Middle frontal gyrus (tissue), 1 donor: ENCODE data around the gene C20orf204.

Source experiments
- DNase-seq: peaks from one replicate; pipeline ENCODE4 v3.0.0-alpha.2; 2015; ENCODE audit warnings: low spot score; ENCODE audit errors: extremely low spot score

Gene C20orf204

DNA sequence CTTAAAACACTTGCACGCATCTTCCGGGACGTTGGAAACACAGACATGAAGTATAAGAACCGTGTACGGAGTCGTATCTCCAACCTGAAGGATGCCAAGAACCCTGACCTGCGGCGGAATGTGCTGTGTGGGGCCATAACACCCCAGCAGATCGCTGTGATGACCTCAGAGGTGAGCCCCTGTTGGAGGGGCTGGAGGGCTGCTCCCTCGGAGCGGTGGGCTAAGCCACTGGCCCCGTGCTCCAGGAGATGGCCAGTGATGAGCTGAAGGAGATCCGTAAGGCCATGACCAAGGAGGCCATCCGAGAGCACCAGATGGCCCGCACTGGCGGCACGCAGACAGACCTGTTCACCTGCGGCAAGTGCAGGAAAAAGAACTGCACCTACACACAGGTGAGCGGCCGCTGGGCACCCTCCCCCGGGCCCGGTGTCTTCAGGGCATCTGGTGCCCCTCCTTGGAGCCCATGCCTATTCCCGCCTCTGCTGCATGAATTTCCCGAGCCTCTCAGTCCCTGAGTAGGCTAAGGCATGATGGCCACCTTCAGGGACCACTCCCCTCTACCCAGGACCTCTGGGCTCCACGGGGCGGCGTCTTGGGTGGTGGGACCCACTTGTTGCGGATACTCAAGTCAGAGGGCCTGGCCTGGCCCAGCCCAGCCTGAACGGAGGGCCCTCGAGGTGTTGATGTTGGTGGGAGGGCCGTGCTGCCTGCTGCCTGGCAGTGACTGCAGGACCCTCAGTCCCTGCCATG lies 34.4 kb downstream of the C20orf204 start:
- DNase-seq = no peak

DNA sequence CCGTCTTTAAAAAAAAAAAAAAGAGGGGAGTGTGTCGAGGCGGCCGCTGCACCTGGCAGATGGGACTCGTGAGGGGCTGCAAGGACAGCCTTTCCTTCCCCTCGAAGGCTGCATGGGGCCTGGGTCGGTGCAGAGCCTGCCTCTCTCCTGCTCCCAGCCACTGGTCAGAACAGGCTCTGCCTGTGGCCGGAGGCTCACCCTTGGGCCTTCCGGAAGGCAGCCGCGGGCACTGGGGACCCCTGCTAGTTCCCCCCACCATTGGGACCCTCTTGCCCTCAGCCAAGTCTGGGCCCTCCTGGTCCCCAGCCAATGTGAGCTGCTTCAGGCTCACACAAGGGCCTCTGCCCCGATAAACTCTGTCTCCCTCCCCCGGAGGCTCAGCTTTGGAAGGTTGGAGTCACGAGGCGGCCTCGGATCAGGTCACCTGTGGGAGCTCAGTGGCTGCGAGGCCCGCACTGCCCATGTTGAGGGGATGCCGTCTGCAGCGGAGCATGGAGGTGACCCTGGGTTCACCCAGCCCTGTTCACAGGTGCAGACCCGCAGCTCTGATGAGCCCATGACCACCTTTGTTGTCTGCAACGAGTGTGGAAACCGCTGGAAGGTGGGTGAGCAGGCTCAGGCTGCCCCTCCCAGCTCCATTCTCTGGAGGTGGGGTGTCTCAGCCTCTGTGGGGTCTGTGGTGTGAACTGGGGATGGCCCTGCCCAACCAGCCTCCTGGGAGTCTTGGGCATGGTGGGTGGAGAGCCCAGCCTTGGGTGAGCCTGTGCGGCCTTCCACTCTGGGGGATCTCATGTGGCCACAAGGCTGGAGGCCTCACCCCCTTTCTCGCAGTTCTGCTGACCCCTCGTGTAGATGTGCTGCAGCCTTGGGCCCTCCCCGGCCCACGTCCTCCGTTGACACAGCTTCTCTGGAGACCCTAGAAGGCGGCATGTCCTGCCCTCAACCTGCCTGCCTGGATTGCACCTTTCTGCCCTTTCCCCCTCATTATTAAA lies 35.7 kb downstream of the C20orf204 start:
- no peak for DNase-seq

DNA sequence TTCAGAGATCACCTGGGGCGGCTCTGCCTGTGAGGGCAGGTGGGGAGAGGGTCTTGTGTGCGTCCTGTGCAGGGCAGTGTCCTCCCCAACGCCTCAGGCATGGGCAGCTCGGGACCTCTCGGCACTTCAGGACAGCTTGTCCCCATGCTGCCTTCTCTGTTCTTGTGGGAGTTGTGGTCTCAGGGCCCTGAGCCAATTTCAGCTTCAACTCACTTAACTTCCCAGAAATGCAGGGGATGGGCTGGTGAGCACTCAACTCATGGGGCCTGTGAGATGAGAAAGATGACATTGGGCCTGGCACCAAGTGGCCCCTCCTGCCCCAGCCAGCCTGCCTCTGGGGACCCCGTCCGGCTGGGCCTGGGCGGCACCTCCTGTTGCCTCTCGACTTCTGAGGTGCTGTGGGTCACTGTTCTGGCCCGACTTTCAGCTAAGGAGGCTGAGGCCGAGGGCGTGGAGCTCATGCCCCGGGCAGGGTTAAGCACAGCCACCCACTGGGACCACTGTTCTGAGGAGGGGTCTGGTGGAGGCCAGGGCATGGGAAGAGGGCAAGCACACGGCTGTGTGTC lies 36.6 kb downstream of the C20orf204 start:
- no peak for DNase-seq

DNA sequence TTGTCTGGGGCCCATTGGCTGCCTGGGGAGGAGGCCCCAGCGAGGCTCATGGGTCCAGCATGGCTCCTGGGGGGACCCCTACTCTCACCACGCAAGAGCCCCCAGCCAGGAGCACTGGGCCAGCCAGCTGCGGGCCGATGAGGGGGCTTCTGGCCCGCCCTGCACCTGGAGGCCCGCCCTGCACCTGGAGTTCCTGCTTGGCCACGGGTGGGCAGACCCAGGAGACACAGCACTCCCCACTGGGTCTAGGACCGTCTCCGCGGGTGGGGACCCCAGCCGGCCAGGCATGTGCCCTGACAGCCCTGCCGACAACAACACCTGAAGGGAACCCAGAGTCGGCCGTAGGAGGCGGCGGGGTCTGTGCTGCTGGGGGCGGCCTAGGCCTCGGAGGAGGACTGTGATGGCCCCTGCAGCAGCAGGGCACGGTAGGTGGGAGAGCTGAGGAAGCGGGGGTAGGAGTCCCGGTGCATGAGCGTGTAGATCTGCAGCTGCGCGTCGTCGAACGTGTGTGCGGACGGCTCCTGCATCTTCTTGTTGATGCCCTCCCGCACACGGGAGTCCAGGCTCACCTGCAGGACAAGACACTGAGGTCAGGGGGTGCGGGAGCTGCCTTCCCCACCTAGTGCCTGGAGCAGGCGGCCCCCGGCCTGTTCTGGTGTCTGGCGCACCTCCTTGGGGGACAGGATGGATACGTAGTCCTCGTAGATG lies 37.6 kb downstream of the C20orf204 start:
- no peak for DNase-seq

DNA sequence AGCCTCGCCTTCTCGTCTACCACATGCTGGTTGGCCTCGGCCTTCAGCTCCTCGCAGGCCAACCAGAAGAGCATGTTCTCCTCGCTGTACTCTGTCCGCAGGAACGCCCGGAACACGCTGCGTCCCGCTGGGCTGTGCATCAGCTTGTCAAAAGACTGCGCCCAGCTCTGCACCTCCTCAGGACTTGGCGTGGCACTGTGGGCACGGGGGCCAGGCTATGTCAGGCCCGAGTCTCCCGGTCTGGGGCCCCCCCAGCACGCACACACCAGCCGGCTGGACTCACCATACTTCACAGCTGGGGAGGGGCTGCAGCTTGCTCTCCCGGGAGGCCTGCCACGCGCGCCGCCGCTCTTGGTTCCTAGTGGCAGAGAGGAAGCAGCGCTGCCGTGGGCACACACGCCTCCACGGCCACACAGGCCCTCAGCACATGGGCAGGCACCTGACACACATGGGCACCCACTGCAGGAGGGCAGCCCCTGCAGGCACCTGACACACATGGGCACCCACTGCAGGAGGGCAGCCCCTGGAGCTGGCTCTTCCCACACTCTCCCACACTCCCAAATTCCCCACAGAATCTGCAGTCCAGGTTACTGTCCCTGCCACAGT lies 38.3 kb downstream of the C20orf204 start:
- no peak for DNase-seq

DNA sequence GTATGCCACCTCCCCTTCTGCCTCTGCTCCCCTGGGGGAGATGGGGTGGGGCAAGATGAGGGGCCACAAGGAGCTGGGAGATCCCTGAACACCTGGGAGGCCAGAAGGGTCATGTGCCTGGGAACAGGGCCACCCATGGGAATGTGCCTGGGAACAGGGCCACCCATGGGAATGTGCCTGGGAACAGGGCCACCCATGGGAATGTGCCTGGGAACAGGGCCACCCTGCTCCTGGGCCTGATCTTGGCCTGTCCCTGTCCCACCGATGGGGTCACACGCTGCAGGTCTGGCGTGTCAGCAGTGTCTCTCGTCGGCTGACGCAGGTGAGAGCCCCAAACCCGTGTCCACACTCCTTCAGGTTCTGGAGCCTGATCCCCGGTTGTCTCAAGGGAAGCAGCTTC lies 39.0 kb downstream of the C20orf204 start:
- no peak for DNase-seq

DNA sequence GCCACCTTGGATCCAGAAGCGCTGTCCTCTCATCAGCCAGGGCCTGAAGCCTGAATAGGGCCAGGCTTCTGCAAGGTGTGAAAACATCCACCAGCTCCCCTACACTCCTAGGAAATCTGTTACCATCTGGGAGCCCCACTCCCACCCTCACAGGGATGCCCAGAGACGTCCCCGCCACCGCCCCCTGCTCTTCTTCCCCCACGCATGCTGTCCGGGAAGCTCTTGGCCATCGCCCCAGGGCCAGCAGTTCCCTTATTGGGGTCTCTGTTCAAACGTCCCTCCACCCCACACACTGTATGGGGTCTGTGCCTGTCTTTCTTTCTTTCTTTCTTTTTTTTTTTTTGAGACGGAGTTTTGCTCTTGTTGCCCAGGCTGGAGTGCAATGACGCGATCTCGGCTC lies 39.6 kb downstream of the C20orf204 start:
- DNase-seq = no peak

DNA sequence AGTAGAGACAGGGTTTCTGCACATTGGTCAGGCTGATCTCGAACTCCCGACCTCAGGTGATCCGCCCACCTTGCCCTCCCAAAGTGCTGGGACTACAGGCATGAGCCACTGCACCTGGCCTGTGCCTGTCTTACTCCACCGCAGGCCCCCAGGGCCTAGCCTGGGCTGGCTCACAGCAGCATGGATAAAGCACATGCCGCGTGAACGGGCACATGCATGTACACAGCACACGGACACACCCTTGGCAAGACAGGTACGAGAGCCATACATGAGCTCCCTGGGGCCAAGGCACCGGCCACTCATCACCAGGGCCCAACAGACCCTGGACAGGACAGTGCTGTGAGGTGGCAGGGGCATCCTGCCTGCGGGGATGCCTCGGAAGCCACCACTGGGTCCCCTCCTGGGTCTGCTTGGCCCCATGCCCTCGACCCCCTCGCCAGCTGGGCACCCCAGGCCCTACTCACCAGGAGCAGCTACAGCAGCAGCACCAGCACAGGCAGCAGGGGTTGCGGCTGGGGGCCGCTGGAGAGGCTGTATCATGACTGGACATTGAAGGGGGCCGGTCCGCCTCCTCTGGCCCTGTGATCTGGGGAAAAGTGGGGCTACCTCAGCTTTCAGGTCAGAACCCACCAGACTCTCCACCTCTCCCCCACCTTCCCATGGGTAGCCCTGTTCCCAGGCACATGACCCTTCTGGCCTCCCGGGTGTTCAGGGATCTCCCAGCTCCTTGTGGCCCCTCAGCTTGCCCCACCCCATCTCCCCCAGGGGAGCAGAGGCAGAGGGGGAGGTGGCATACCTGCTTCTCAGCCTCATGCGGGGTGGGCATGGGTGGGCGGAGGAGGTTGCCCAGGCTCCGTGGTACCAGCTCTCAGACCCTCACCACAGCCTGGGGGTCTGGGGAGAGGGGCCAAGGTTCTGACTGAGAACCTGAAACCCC lies 40.3 kb downstream of the C20orf204 start:
- no peak for DNase-seq

DNA sequence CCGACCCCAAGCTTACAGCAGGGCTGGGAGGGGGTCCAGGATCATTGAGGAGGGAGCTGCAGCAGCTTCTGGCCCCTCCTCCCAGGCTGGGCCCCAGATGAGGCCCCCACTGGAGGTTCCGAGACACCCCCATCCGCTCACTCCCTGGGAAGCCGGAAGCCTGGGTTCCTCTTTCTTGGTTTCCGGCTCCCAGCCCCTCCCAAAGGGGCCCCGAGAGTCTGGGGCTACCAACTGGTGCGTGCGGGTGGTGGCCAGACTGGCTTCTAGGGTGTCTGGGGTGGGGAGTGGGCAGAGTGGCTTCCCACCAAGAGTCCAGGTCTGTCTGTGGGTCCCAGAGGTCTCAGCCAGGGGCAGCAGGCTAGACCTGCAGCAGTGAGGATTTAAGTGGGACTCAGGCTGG lies 41.1 kb downstream of the C20orf204 start:
- DNase-seq = no peak

DNA sequence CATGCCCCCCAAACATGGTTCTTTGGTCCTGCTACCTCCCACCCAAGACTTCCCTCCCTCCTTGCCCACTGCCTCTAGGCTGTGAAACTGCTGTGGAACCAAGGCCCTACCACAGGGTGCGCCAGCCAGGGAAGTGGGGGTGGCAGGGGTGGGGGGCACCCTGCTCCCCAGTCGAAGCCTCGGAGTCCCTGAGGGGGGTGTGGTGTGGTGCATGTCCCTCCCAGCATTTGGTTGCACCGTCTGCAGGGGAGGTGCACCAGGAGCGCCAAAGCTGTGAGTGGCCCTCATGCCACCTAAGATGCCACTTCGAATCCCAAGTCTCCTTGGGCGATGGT lies 41.5 kb downstream of the C20orf204 start:
- DNase-seq = no peak

DNA sequence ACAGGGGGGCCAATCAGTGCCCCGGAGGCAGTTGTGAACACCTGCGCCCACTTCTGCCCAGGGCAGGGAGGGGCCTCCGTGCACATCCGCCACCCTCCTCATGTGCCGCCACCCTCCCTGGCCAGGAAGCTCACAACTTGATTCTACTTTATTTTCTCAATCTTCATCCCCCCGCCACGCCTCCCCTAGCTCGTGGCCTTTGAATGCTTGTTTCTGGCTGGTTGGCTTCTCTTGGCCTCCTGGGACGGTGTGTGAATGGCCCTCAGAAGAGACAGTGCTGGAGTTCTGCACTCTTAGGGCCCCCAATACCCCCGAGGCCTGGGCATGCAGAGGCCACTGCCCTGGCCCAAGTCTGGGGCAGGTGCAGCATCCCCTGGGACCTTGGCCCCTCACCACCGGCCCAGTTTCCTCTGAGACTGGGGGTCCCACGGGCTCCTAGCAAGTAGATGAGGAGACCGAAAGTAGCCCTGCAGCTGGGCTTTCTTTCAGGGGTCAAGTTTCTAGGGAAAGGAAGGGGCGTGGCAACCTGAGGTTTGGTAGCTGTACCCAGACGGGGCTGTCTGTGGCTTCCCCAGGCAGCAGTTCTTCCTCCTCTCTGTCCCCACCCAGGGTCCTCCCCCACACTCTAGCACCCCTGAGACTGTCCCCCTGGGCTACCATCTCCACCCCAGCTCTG lies 42.0 kb downstream of the C20orf204 start:
- DNase-seq = no peak

DNA sequence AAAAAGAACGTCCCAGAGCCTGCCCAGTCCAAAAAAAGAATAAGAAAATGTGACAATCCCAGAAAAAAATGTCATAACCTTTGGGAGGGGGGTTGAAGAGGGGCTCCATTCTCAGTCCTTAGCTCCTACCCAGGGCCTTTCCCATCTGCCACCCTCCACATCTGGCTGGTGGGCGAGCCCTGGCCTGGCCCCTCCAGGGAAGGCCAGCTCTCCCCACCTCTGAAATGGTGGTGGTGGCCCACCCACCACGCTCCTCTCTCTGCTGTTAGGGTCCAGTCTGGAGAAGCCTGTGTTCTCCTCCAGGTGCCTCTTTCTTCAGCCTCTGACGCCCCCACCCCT lies 42.9 kb downstream of the C20orf204 start:
- DNase-seq = no peak

DNA sequence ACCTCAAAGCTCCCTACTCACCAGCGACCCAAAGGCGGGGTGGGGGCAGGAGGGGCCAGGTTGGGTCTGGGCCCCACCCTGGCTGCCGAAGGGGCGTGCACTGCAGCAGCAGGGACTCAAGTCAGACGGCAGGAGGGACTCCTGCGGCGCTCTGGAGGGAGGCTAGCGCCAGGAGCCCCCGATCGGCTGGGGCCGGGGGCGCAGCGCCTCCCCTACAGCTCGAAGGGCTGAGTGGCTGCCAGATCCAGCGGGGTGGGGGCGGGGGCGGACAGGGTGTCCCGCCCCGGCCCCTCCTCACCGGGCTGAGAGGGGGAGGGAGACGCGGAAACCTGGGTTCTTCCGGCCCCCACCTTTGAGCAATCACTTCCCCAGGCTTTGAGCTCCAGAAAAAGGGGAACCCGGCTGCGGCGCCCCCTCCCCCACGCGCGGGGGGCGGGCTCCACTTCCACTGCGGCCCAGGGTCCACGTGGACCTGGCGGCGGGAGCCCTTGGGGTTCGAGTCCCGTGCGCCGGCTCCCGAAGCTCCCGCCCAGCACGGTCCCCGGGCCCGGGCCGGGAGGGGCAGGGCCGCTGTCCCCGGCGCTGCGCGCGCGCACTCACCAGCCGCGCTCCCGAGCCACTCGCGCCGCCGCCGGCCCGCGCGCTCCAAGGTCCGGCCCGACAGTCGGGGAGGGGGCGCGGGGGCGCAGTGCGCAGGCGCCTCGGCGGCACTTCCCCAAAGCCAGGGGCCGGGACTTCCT lies 43.5 kb downstream of the C20orf204 start, which contains the start of gene RGS19:
TSS of gene RGS19 (minus strand) at position 246 of the 740 bp plus-strand sequence. CDS start 2,632 bp downstream, outside the sequence.
- no peak for DNase-seq

DNA sequence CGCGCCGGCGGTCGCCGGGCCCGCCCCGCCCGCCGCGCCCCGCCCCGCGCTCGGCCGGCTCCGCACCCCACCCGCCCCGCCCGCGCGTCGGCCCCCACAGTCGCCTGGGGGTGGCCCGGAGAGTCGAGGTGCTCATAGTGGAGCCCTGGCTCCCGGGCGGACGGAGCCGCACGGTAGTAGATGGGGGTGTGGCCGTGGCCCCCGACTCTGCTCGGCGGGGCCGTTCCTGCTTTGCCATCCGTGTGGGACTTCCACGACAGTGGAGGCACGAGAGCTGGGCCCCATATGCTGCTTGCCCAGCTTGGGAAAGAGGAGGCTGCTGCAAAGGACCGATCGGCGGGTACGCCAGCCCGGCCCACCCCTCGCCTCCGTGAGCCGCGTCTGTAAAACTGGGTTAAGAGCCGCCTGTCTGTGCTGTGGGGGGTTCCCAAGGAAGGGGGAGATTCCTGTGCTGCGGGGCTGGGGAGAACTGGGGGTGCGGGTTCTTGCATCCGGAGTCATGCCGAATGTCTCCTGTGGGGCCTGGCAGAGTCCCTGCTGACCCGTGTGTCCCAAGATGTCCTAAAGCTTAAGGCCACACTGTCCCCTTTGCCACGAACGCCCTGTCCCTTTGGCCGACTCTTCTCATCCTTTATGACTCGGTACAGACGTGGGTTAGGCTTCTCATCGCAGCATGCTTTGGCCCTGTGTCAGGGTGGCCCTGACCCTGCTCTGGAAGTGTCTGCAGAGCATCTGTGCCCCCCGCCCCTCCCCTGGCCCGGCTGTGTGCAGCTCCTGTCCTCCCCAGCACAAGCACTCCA lies 44.2 kb downstream of the C20orf204 start, which contains the start of gene OPRL1:
TSS of gene OPRL1 (plus strand) at position 70 of the 800 bp plus-strand sequence. CDS start 12,639 bp downstream, outside the sequence.
- DNase-seq = no peak

DNA sequence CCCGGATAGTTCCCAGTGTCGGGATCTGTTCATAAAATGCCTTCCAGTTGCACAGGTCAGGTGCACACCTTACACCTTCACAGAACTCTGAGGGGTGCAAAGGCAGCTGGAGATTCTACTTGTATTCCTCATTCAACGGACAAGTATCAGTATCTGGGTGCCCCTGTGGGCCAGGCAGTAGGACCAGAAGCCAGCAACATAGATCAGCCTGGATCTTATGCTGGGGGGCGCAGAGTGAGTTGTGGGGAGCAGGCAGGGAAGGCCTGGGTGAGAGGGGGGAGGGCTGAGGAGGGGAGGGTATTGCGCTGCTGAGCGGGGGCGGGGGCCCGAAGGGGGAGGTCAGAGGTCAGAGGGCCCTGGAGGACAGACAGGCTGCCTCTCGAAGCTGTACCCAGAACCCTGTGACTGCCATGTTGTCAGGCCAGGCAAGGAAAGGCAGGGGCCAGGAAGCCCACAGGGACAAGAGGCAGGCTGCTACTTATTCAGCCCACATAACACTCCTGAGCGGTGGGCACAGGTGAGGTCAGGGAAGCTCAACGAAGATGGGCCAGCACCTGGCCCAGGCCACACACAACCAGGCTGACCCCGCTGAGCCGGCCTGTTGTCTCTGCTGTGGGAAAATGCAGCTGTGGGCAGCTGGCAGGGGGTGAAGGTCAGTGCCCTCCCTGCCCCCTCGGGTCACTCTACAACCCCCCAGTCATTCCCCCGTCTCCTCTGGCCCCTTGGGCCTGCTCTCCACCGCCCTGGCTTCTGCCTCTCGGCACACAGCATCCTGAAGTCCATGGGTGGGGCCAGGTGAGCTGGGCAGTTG lies 45.0 kb downstream of the C20orf204 start:
- no peak for DNase-seq

DNA sequence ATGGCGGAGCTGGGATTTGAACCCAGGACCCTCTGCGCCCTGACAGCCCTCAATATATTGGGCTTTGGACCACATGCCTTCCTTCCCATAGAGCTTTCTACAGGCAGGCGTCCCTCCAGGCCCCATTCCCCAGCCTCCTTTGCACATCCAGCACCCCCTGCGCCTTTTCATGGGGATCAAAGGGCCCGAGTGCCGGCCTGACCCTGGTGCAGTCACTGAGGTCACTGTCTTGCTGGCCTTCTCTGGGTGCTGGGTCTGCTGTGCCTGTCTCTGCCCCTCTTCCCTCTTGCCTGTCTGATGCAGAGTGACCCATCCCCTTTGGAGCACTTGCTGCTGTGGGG lies 45.6 kb downstream of the C20orf204 start:
- DNase-seq = no peak

DNA sequence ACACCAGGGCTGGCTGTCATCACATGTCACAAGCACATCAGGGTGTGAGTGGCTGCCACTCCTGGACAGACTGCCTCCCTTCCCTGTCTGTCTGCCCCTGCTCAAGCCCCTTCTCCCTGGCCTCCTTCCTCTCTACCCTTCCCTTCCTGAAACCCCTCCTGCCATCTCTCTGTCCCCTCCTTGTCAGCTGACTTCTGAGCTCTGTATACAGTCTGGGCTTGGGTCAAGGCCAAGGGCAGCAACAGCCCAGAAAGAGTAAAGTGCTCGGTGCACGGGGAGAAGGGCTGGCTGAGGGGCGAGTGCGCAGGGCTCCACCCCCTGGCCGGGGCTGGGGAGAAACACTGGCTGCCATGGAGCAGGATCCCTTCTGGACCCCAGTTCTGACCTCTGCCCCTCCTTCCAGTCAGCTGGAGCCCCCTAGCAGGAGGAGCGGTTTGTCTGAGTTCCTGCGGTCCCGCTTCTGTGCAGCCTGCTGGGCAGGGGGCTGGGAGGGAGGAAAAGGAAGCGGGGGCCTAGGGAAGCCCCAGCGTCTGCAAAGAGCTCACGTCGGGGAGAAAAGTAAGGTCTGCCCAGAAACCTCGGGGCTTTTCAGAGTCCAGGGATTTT lies 46.2 kb downstream of the C20orf204 start:
- no peak for DNase-seq
